Erythroblast (primary cell): ENCODE results near the gene NFAT5.

ENCODE experiments used
- GATA1 ChIP-seq: IDR thresholded peaks from 2 replicates; pipeline ENCODE4 v1.6.1; 2011; ENCODE audit warnings: low read depth, mild to moderate bottlenecking, control low read depth, low read length, moderate library complexity
- POLR2A ChIP-seq: IDR thresholded peaks from 2 replicates; pipeline ENCODE4 v1.6.1; 2011; ENCODE audit warnings: mild to moderate bottlenecking, low read length

- TF ChIP-seq POLR2A: no peak
- no peak for TF ChIP-seq GATA1
Observed at GRCh38 chr16:69615528-69615927, 49.8 kb downstream of the NFAT5 start.
